Fibroblast of pulmonary artery (primary cell): Measurements from ENCODE around the gene C1QL4.

Experiments used
- DNase-seq: peaks from one replicate; pipeline ENCODE4 v3.0.0-alpha.2; 2010; ENCODE audit warnings: low read depth
- H3K4me3 ChIP-seq: replicated peaks from 2 replicates; pipeline ENCODE4 v1.5.1; 2011; ENCODE audit warnings: low read depth, mild to moderate bottlenecking, control low read depth, low read length, moderate library complexity
- TF ChIP-seq, protein P1 (sequence below): IDR thresholded peaks from 2 replicates; pipeline ENCODE4 v1.5.1; 2011; ENCODE audit warnings: mild to moderate bottlenecking, control low read depth, low read length, inconsistent platforms; ENCODE audit errors: missing control alignments

The C1QL4 gene

DNA sequence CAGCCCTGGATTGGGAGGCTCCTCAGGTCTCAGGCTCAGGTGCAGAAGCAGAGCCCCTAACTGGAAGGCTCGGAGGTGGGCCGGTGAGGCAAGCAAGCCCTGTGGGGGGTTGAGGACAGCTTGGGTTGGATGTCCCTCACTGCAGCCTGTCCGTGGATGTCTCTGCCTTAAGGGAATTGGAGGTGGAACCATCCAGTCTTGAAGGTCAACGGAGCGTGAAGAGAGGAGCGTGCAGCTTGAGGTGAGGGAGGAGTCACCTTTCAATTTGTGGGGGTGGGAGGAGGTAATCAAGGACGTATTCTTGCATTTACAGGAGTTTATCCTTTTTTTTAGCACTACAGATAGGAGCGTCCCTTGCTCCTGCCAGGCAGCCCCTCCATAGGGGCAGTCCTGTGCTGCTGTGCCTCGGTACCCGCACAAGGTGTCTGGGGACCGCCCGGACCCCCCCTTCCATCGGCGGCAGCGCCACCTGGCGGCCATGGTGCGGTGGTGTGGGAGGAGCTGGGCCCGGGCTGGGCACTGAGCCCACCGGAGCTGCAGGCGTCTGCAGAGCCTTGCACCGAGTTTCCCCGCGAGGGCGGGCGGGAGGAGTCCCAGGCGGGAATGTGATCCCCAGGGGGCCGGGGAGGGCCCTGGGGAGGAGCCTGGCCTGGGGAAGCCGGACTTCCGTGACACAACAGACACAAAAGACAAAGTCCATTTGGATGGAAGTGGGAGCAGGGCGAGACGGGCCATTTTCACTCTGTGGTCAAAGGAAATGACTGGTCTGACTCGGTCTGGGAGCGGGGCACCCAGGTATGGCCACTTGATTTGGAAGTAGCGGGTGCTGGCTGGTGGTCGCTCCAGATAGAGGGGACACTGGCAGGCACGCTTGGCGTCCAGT is 10.6 kb upstream of the C1QL4 start:
- H3K4me3 ChIP-seq = peak overlapping the region; percentile 50
- TF ChIP-seq, protein P1, sequence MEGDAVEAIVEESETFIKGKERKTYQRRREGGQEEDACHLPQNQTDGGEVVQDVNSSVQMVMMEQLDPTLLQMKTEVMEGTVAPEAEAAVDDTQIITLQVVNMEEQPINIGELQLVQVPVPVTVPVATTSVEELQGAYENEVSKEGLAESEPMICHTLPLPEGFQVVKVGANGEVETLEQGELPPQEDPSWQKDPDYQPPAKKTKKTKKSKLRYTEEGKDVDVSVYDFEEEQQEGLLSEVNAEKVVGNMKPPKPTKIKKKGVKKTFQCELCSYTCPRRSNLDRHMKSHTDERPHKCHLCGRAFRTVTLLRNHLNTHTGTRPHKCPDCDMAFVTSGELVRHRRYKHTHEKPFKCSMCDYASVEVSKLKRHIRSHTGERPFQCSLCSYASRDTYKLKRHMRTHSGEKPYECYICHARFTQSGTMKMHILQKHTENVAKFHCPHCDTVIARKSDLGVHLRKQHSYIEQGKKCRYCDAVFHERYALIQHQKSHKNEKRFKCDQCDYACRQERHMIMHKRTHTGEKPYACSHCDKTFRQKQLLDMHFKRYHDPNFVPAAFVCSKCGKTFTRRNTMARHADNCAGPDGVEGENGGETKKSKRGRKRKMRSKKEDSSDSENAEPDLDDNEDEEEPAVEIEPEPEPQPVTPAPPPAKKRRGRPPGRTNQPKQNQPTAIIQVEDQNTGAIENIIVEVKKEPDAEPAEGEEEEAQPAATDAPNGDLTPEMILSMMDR = peak; percentile 76
- peak; percentile 92 for DNase-seq

DNA sequence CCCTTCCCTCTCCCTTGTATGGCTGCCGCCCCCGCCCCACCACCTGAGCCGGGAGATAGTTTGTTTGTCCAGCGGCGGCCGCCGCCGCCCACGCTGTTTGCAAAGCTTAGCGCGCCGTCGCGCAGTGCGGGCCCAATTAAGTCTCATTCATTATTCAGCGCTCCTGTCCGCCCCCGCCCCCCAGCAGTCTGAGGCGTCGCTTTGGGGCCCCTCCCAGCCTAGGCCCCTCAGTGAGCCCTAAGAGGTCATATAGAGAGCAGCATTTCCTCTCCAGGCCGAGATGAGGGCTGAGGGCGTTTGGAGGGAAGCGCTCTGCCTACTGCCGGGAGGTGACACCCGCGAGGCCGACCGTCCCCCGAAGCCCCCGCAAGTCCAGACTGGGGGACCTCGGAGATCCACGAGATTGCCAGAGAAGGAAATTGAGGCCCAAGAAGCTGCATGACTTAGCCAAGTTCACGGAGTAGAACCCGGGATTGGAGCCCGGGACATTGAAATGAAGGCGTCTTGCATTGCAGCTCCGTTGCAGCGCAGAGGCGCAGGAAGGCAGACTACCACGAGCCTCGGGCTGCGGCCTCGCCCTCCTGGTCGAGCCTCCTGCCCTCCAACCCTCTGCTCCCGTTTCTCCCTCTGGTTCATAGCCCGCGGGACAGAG is 9.8 kb upstream of the C1QL4 start, which contains the start of gene DNAJC22:
Gene DNAJC22, plus strand, starts transcription at position 230 of the 652 bp plus-strand sequence. CDS start 1,985 bp downstream, outside the sequence.
- H3K4me3 ChIP-seq = peak within 1 kb of the TSS; percentile 50
- TF ChIP-seq, protein P1 = no peak
- no peak for DNase-seq

DNA sequence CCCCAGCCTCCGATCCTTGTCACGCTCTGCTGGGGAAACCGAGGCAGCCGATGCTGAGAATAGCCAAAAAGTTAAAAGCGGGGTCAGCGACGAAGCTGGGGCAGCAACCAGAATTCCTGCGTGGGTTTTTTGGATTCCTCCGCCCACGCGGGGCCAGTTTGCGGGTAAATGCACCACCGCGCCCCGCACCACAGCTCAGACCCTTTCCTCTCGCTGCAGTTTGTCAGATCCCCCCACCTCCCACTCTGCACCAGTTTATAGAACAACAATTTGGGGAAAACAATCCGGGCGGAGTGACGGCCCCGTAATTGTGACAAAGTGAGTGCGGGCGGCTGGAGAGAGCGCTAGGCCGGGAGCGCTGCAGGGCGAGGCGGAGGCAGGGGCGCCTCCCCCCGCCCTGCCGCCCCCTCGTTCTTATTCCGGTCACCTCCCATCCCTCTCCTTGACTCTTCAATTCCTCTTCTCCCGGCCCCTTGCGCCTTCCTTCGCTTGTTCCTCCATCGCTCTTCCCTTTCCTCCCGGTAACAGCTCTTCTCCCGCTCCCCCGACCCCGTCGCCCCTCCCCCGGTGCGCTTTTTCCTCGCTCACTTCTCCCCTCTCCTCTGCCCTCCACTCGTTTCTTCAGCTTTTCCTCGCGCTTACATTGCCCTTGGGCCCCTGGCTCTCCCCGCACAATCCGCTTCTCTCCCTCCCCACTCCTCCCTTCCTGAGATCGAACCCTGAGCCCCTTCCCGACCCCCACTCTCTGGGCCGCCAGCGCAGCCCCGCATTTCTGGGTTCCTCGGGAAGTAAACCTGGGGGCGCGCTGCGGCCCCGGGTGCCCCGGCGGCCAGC is 9.1 kb upstream of the C1QL4 start:
- TF ChIP-seq, protein P1 = no peak
- peak overlapping the region; percentile 40 for H3K4me3 ChIP-seq
- DNase-seq = no peak

DNA sequence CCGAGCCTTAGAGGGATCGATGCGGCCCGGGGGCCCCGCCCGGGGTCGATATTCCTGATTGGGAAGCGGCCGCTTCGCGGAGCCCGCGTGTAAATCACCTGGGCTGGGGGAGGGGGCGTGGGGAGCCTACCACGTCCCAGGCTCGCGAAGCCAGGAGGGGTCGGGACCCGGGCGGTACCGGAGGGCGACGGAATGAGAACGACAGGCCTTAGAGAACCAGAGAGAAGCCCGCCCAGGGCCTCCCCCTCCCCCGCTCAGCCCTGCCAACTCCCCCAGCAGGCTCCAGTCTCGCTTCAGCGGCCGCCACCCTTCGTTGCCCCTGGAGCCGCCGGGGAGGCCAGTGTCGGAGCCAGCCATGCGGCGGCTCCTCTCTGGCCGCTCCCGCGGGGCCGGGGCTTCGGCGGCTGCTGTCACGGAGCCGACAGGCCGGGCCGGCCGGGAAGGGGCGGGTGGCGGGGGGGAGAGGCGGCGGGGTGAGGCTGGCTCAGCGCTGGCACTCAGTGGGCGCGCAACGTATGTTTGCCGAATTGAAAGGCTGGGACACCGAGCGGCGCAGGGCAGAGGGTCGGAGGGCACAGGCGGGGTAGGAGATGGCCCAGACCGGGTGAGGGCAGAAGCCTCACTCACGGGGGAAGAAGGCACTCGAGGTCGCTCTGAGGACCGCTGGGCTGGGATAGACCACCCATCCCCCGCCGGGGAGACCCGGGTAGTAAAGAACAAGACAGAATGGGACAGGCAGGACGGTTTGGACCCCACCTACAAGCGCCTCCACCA is 8.2 kb upstream of the C1QL4 start:
- peak overlapping the region; percentile 40 for H3K4me3 ChIP-seq
- no peak for DNase-seq
- TF ChIP-seq, protein P1 = no peak

DNA sequence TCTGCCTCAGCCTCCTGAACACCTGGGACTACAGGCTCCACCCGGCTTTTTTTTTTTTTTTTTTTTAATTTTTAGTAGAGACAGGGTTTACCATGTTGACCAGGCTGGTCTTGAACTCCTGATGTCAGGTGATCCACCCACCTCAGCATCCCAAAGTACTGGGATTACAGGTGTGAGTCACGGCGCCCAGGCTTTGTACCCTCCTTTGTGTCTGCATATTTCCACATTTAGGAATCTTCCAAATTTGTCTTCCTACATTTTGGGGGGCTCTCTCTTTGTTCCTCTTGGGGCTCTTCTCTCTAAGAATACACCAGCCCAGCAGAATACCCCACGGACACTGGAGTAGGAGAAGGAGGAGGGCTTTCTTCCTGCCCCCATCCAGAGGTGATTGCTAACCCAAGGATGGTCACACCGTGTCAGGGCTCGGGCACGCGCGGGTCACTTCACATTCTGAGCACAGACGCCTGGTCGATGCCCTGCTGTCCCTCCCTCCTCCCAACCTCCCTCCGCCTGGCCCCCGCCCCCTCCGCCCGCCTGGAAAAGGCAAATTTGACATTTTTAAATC is 7.6 kb upstream of the C1QL4 start:
- TF ChIP-seq, protein P1 = no peak
- DNase-seq = no peak
- H3K4me3 ChIP-seq = no peak overlapping the region
